Activated naive CD8-positive, alpha-beta T cell treated with anti-CD3 and anti-CD28 coated beads, Interleukin-2, amount 50 U/mL, for 24 hours (primary cell): Measurements from ENCODE around the gene TBXAS1.
A peak's percentile ranks its signal among the peaks of the same experiment; 100 is the strongest.

Experiments used
- ATAC-seq: fragments of 150-1000 bp; cut with Tn5 transposase; one replicate; pipeline ENCODE4 v1.10.0; 2021
- DNase-seq: peaks from one replicate; pipeline ENCODE4 v3.0.0; 2021
- H3K27ac Mint-ChIP-seq: one replicate; pipeline ENCODE4 v1.8.0; 2021; ENCODE audit warnings: mild to moderate bottlenecking, mixed read lengths
- H3K27me3 Mint-ChIP-seq: one replicate; pipeline ENCODE4 v1.8.0; 2021; ENCODE audit warnings: mixed read lengths
- H3K36me3 Mint-ChIP-seq: one replicate; pipeline ENCODE4 v1.8.0; 2021; ENCODE audit warnings: low read depth, mixed read lengths
- H3K4me1 Mint-ChIP-seq: one replicate; pipeline ENCODE4 v1.8.0; 2021; ENCODE audit warnings: mixed read lengths
- H3K4me3 Mint-ChIP-seq: one replicate; pipeline ENCODE4 v1.8.0; 2021; ENCODE audit warnings: mild to moderate bottlenecking, moderate library complexity, mixed read lengths
- H3K9me3 Mint-ChIP-seq: one replicate; pipeline ENCODE4 v1.8.0; 2021; ENCODE audit warnings: mixed read lengths

Gene TBXAS1

DNA sequence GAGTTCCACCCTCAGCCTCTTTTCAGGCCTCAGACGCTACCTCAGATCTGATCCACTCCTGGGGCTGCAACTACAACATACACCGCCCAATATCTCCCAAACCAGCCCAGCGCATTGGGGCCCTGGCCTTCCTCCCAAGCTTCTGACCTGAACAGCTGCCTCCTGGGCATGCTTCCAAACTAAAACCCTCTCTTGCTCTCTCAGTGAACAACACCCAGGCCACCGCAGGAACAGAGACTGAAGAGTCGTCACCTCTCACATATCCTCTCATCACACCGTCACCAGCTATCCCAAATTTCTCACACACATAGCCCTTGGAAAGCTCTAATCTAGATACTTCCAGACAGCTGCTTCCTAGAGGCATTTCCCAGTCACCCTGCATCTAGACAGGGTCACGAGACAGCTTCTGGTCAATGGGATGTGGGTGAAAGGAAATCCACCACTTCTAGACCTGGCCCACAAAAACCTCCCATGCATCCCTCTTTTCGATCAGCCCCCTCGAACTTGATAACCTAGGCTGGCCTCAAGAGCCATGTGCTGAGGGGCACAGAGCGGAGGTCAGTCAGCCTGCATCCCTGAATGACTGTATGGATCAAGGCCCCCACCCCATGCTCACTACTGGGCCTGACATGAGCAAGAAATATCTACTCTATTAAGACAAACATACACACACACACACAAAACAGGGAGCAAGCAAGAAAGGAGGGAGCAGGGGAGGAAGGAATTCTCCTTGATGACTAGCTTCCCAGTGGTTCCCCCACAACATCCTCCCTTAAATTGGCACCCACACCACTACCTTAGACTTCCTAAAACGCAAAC lies 231.9 kb downstream of the TBXAS1 start:
- ATAC-seq: no peak
- Mint-ChIP-seq H3K27me3 (no peaks in the 10 kb centered on the region), H3K36me3 (peaks cover 17% of the 10 kb centered on the region), H3K4me1 (peaks cover 44% of the 10 kb centered on the region), H3K9me3 (peaks cover 4% of the 10 kb centered on the region), H3K4me3 (peak overlapping the region; percentile 82), H3K27ac (peak overlapping the region; percentile 84)
- DNase-seq: no peak

DNA sequence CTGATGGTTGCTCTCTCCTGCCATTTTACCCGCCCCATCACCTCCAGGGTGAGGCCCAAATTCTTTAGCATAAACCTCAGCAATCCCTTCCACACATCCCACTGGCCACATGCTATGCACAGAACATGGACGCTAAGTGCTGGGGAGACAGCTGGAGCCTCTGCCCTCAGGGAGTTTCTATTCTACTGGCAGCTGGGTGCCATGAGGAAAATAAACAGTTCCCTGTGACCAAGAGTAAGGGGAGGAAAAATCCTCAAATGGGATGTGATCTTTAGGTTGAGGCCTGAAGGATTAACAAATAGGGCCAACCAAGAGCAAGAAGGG lies 232.5 kb downstream of the TBXAS1 start:
- H3K4me1 Mint-ChIP-seq: peaks cover 40% of the 10 kb centered on the region

DNA sequence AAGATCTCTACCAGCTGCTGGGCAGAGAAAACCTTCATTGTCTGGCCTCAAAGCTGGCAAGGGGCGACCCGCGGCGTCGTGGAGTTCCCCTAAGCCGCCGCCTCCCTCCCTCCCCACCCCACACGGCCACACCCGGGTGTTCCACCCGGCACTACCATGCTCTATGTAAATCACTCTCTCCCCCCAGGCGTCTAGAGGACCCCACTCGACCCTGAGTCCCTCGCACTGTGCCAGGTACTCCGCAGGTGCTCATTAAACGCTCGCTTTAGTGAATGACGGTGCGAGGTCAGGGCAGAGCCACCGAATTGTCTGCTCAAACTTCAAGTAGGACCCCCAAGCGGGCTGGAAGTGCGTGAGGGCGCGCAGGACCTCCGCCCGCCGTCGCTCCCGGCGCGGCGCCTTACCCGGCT lies 233.1 kb downstream of the TBXAS1 start:
- peak; percentile 44 for DNase-seq

More for the DNA sequence above, 232.5 kb downstream of the TBXAS1 start:
- Mint-ChIP-seq H3K36me3 (peaks cover 19% of the 10 kb centered on the region), H3K4me3 (peak overlapping the region; percentile 82), H3K27ac (peak overlapping the region; percentile 84), H3K9me3 (peaks cover 10% of the 10 kb centered on the region), H3K27me3 (no peaks in the 10 kb centered on the region)
- ATAC-seq (no peak), DNase-seq (no peak)

DNA sequence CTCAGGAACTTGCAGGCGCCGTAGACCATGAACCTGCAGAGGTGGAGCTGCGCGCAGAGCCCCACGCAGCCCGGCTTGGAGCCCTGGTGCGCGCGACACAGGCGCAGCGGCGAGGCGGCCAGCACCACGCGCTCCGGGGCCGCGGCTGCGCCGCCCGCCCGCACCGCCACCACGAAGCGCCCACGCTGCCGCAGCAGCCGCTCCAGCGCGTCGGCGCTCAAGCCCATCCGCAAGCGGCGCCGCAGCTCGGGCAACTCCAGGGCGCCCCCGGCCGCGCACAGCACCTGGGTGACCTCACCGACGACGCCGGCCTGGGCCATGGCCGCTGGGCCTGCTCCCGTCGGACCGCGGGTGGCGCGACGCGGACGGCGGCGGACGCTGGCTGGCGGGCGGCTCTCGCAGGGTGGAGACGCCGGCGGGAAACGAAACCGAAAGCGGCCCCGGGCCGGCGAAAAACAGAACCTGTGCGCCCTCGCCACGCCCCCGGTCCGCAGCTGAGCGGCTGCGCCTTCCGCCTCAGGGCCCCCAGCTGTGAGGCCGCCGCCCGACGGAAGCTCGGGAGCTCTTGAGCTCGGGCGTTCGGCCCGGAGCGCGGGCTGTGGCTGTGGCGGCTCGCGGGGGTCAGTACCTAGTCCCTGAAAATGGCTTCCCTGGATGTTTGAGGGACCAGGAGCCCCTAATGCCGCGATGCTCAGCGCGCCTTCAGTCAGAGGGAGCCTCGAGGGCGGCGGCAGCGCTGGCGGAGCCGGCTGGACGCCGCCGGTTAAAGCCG lies 233.7 kb downstream of the TBXAS1 start, which contains the start of gene PARP12:
TSS of gene PARP12 (minus strand) at position 424 of the 772 bp plus-strand sequence. CDS start at position 320, 104 bp downstream.
- Mint-ChIP-seq H3K9me3 (peaks cover 20% of the 10 kb centered on the region), H3K27ac (peak within 1 kb of the TSS; percentile 84), H3K36me3 (peaks cover 20% of the 10 kb centered on the region), H3K4me1 (peaks cover 40% of the 10 kb centered on the region), H3K4me3 (peak within 1 kb of the TSS; percentile 82), H3K27me3 (no peaks in the 10 kb centered on the region)
- DNase-seq (peak; percentile 90), ATAC-seq (peak; percentile 78)

More for the DNA sequence above, 233.1 kb downstream of the TBXAS1 start:
- Mint-ChIP-seq H3K27ac (peak overlapping the region; percentile 84), H3K9me3 (peaks cover 16% of the 10 kb centered on the region), H3K36me3 (peaks cover 22% of the 10 kb centered on the region), H3K4me1 (peaks cover 40% of the 10 kb centered on the region), H3K27me3 (no peaks in the 10 kb centered on the region), H3K4me3 (peak overlapping the region; percentile 82)
- ATAC-seq: peak; percentile 34

DNA sequence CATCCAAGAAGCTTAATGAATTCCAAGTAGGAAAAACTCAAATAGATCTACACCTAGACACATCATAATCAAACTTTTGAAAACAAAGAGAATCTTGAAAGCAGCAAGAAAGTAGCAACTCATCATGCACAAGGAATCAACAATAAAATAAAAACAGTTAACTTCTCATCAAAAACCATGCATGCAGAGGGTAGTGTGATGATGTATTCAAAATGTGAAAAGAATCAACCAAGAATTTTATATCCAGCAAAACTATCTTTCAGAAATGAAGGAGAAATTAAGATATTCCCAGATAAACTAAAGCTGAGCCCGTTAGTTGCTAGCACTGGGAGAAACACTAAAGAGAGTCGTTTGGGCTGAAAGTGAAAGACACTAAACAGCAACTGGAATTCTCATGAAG lies 238.0 kb downstream of the TBXAS1 start:
- H3K9me3 Mint-ChIP-seq: peaks cover 31% of the 10 kb centered on the region
- no peak overlapping the region for H3K27ac Mint-ChIP-seq
- H3K27me3 Mint-ChIP-seq: no peaks in the 10 kb centered on the region
- ATAC-seq (no peak), DNase-seq (no peak)
- peaks cover 14% of the 10 kb centered on the region for H3K4me1 Mint-ChIP-seq
- H3K36me3 Mint-ChIP-seq: peaks cover 14% of the 10 kb centered on the region
- H3K4me3 Mint-ChIP-seq: no peak overlapping the region

DNA sequence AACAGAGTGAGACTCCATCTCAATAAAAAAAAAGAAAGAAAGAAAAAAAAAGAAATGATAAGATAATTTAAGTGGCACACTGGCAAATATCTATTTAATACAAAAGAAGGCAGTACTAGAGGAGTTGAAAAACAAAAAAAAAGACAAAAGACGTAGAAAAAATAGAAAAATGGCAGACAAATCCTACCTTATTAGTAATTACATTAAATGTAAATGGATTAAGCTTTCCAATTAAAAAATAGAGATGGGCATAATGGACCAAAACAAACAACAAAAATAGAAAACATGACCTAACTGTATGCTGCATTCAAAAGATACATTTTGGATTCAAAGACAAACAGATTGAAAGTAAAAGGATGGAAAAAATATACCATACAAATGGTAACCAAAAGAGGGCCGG lies 239.0 kb downstream of the TBXAS1 start:
- H3K27ac Mint-ChIP-seq: no peak overlapping the region
- H3K9me3 Mint-ChIP-seq: peaks cover 31% of the 10 kb centered on the region
- peaks cover 12% of the 10 kb centered on the region for H3K4me1 Mint-ChIP-seq
- DNase-seq (no peak), ATAC-seq (no peak)
- no peak overlapping the region for H3K4me3 Mint-ChIP-seq
- no peaks in the 10 kb centered on the region for H3K27me3 Mint-ChIP-seq
- peaks cover 14% of the 10 kb centered on the region for H3K36me3 Mint-ChIP-seq

DNA sequence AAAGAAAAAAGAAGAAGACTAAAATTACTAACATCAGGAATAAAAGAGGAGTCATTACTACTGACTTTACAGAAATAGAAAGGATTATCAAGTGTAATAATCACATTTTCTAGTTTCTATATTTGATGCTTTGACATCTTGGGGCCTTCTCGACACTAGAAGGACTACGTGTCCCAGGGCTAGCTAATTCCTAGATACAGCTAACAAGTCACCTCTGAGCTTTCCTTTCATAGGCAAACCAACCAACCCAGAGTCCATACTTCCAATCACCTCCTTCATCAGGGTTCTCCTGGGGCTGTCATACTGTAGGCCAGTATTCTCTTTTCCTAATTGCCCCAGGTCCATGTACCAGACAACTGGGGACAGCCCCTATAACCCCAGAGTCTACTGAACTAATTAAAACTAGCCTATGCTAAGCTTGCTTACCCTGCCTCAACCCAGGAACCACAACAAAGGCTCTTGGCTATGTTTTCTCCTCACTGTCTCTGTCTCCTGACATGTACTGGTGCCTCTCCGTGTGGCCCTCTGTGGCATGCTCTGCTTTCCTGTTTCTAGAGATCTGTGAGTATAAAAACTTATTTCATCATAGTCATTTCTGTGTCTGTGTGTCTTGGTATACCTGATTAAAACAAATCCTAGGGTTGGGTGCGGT lies 240.4 kb downstream of the TBXAS1 start:
- no peak overlapping the region for H3K4me3 Mint-ChIP-seq
- H3K27ac Mint-ChIP-seq: no peak overlapping the region
- H3K27me3 Mint-ChIP-seq: no peaks in the 10 kb centered on the region
- ATAC-seq (peak; percentile 63), DNase-seq (no peak)
- H3K4me1 Mint-ChIP-seq: peaks cover 7% of the 10 kb centered on the region
- peaks cover 31% of the 10 kb centered on the region for H3K9me3 Mint-ChIP-seq
- peaks cover 14% of the 10 kb centered on the region for H3K36me3 Mint-ChIP-seq
